Anterior cingulate cortex (tissue), 58 donors: Measurements from ENCODE around the gene TSPOAP1.

ENCODE experiments used
- DNase-seq, 58 donors: peaks; one replicate each; lab custom pipeline; 2025; lab: John Stamatoyannopoulos, UW

TSPOAP1 gene

GRCh38 chr17:58328195-58329034 lies at the start of gene TSPOAP1:
TSPOAP1 (minus strand) TSS chr17:58328795; CDS start chr17:58327920, 875 bp downstream.
- DNase-seq = peak in 51 of 58 donors; percentile 14 to 89 (median 62)

GRCh38 chr17:58377661-58378060 lies 49.1 kb upstream of the TSPOAP1 start:
- no peak for DNase-seq

- peak in 17 of 58 donors; percentile 5 to 58 (median 21) for DNase-seq
Observed at GRCh38 chr17:58377093-58377601, 48.6 kb upstream of the TSPOAP1 start.

- DNase-seq = no peak
Observed at GRCh38 chr17:58376472-58377000, 47.9 kb upstream of the TSPOAP1 start.

GRCh38 chr17:58375811-58376210 lies 47.2 kb upstream of the TSPOAP1 start:
- no peak for DNase-seq

- no peak for DNase-seq
Observed at GRCh38 chr17:58375256-58375655, 46.7 kb upstream of the TSPOAP1 start.

GRCh38 chr17:58373923-58374322 lies 45.3 kb upstream of the TSPOAP1 start:
- no peak for DNase-seq

- no peak for DNase-seq
Observed at GRCh38 chr17:58373003-58373402, 44.4 kb upstream of the TSPOAP1 start.

- DNase-seq = no peak
Observed at GRCh38 chr17:58371300-58371950, 42.8 kb upstream of the TSPOAP1 start.

- DNase-seq = no peak
Observed at GRCh38 chr17:58370716-58371115, 42.1 kb upstream of the TSPOAP1 start.

- no peak for DNase-seq
Observed at GRCh38 chr17:58370309-58370708, 41.7 kb upstream of the TSPOAP1 start.

GRCh38 chr17:58369214-58370031 lies 40.8 kb upstream of the TSPOAP1 start:
- DNase-seq = no peak

- DNase-seq = peak in 1 of 58 donors; percentile 3
Observed at GRCh38 chr17:58368860-58369213, 40.2 kb upstream of the TSPOAP1 start.

- no peak for DNase-seq
Observed at GRCh38 chr17:58367461-58367860, 38.9 kb upstream of the TSPOAP1 start.

- no peak for DNase-seq
Observed at GRCh38 chr17:58365980-58366595, 37.5 kb upstream of the TSPOAP1 start.

- DNase-seq = no peak
Observed at GRCh38 chr17:58365185-58365979, 36.8 kb upstream of the TSPOAP1 start.

GRCh38 chr17:58364270-58364942 lies 35.8 kb upstream of the TSPOAP1 start:
- DNase-seq = no peak

- no peak for DNase-seq
Observed at GRCh38 chr17:58363457-58364185, 35.0 kb upstream of the TSPOAP1 start.
